ENCODE data around the gene MYLK.
A peak's percentile ranks its signal among the peaks of the same experiment; 100 is the strongest.
"Not testable (repeated sequence)": the region's sequence is repeated elsewhere in the genome, so short reads cannot be mapped to it uniquely, and the experiment has no call there.

MYLK gene

GRCh38 chr3:123718108-123718507, 166.0 kb downstream of the MYLK start:
- DNase-seq: no peak

- not testable (repeated sequence) for DNase-seq
Measured at GRCh38 chr3:123717451-123717850, 166.7 kb downstream of the MYLK start.

GRCh38 chr3:123716411-123716810, 167.7 kb downstream of the MYLK start:
- no peak for DNase-seq

- no peak for DNase-seq
Measured at GRCh38 chr3:123713211-123713610, 170.9 kb downstream of the MYLK start.

- no peak for DNase-seq
Measured at GRCh38 chr3:123712077-123712860, 171.9 kb downstream of the MYLK start.

- DNase-seq: no peak
Measured at GRCh38 chr3:123711356-123711755, 172.8 kb downstream of the MYLK start.

GRCh38 chr3:123708531-123708930, 175.6 kb downstream of the MYLK start:
- DNase-seq: no peak

GRCh38 chr3:123707641-123708040, 176.5 kb downstream of the MYLK start:
- not testable (repeated sequence) for DNase-seq

- no peak for DNase-seq
Measured at GRCh38 chr3:123706871-123707270, 177.3 kb downstream of the MYLK start.

- no peak for DNase-seq
Measured at GRCh38 chr3:123705488-123706285, 178.4 kb downstream of the MYLK start.

- not testable (repeated sequence) for DNase-seq
Measured at GRCh38 chr3:123703663-123704062, 180.5 kb downstream of the MYLK start.

- DNase-seq: no peak
Measured at GRCh38 chr3:123702720-123703119, 181.4 kb downstream of the MYLK start.

- DNase-seq: peak; percentile 40
Measured at GRCh38 chr3:123702057-123702456, 182.1 kb downstream of the MYLK start.

GRCh38 chr3:123700791-123701722, 183.1 kb downstream of the MYLK start:
- DNase-seq: no peak

GRCh38 chr3:123698813-123699212, 185.3 kb downstream of the MYLK start:
- DNase-seq: no peak

- no peak for DNase-seq
Measured at GRCh38 chr3:123696808-123697207, 187.3 kb downstream of the MYLK start.

- DNase-seq: no peak
Measured at GRCh38 chr3:123695731-123696640, 188.1 kb downstream of the MYLK start.

GRCh38 chr3:123695152-123695551, 189.0 kb downstream of the MYLK start:
- DNase-seq: no peak

GRCh38 chr3:123694366-123695087, 189.6 kb downstream of the MYLK start:
- DNase-seq: no peak

- DNase-seq: no peak
Measured at GRCh38 chr3:123693584-123694190, 190.4 kb downstream of the MYLK start.

- no peak for DNase-seq
Measured at GRCh38 chr3:123692671-123693070, 191.5 kb downstream of the MYLK start.

All from activated CD4-positive, alpha-beta T cell treated with anti-CD3 and anti-CD28 coated beads, Interleukin-2, Interleukin-6, amounts not matched to agents 100 ng/mL and 50 ng/mL, durations not matched to agents 16 hours and 8 hours (primary cell).